Neuron (in vitro differentiated cells): ENCODE data around the gene BTAF1.

Experiments
- H2AFZ ChIP-seq: one replicate; pipeline ENCODE4 v1.6.1; 2013; ENCODE audit warnings: low read depth, mild to moderate bottlenecking, inconsistent platforms, low read length, moderate library complexity
- H3K27me3 ChIP-seq: one replicate; pipeline ENCODE4 v1.6.1; 2013; ENCODE audit warnings: low read length; ENCODE audit not compliant: insufficient read depth
- H3K36me3 ChIP-seq: one replicate; pipeline ENCODE4 v1.6.1; 2013; ENCODE audit warnings: low read length; ENCODE audit not compliant: insufficient read depth
- H3K4me1 ChIP-seq: one replicate; pipeline ENCODE4 v1.6.1; 2013; ENCODE audit warnings: low read length; ENCODE audit not compliant: insufficient read depth
- H3K4me3 ChIP-seq: 2 replicates; pipeline ENCODE4 v1.5.1; 2013; ENCODE audit warnings: mild to moderate bottlenecking, low read length, moderate library complexity
- H3K9me3 ChIP-seq: one replicate; pipeline ENCODE4 v1.6.1; 2013; ENCODE audit warnings: low read length

The BTAF1 gene

DNA sequence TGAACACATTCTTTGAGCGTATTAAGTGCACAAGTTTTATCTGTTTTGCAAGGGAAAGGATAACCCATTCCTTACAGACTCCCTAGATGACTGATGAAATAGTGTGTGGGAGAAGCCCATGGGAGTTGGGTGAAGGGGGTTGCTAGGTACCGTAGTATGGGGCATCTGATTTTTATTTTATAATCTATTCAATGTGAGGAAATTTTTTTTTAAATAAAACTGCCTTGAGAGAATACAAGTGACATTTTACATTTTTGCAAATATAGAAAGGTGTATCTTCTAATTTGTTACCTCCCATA lies 1.4 kb downstream of the BTAF1 start:
- Histone ChIP-seq H2AFZ (no peak overlapping the region), H3K36me3 (peaks cover 11% of the 10 kb centered on the region), H3K4me1 (peaks cover 13% of the 10 kb centered on the region), H3K9me3 (no peaks in the 10 kb centered on the region), H3K4me3 (peak overlapping the region; percentile 57), H3K27me3 (no peaks in the 10 kb centered on the region)

DNA sequence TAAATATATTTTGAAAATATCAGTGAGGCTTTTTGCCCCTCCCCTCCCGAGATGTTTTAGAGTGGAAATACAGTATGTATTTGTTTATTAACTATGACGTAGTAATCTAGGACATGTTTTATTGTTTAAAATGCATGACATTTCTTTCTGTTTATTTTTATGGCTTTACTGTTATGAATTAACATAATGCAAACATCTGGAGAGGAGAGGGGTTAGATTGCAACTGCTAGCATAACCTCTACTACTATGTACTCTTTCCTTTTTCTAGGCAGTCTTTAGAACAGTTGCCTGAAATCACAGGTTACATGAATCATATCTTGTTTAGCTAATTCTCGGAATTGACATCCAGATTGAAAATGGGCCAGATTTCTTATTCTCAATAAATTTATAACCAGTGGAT lies 7.4 kb downstream of the BTAF1 start:
- Histone ChIP-seq H3K4me3 (no peak overlapping the region), H2AFZ (no peak overlapping the region), H3K36me3 (peaks cover 53% of the 10 kb centered on the region), H3K27me3 (no peaks in the 10 kb centered on the region), H3K4me1 (peaks cover 4% of the 10 kb centered on the region), H3K9me3 (no peaks in the 10 kb centered on the region)

- no peak overlapping the region for H2AFZ ChIP-seq
- peaks cover 55% of the 10 kb centered on the region for H3K36me3 ChIP-seq
- no peaks in the 10 kb centered on the region for H3K4me1 ChIP-seq
- H3K4me3 ChIP-seq: no peak overlapping the region
- H3K27me3 ChIP-seq: no peaks in the 10 kb centered on the region
- no peaks in the 10 kb centered on the region for H3K9me3 ChIP-seq
Observed at GRCh38 chr10:91931526-91932190, 8.1 kb downstream of the BTAF1 start.

DNA sequence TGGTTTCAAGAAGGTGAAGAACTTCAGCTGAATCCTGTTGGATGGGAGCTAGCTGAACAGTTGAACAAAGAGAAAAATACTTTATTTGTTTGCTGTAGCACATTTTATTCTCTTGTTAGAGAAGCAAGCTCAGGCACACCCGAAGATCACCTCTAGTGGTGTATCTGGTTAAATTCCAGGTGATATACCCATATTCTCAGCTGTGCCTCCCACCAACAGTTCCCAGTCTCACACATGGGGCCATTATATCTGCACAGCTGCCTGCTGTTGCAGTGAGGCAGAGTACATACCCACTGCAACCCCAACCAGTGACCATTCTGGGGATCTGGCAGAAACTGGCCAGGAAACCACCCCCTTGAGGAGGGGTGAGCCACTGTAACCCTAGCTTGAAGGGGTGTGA lies 9.2 kb downstream of the BTAF1 start:
- Histone ChIP-seq H3K9me3 (no peaks in the 10 kb centered on the region), H3K27me3 (no peaks in the 10 kb centered on the region), H2AFZ (no peak overlapping the region), H3K36me3 (peaks cover 60% of the 10 kb centered on the region), H3K4me3 (no peak overlapping the region), H3K4me1 (no peaks in the 10 kb centered on the region)

GRCh38 chr10:91935886-91936285 lies 12.3 kb downstream of the BTAF1 start:
- peaks cover 67% of the 10 kb centered on the region for H3K36me3 ChIP-seq
- H3K9me3 ChIP-seq: no peaks in the 10 kb centered on the region
- H3K27me3 ChIP-seq: no peaks in the 10 kb centered on the region

DNA sequence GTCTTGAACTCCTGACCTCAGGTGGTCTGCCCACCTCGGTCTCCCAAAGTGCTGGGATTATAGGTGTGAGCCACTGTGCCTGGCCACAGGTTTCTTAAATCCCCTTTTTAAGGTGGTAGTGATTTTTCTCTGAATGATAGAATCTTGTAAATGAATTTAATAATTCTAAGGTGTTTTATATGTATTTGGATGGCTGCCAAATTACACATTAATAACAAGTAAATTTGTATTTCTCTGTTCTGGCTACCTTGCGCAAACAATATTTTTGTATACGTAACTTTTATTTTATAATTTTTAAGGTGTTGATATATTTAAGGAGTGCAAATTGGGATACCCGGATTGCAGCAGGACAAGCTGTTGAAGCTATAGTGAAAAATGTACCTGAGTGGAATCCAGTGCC lies 16.1 kb downstream of the BTAF1 start:
- H3K9me3 ChIP-seq: no peaks in the 10 kb centered on the region
- no peaks in the 10 kb centered on the region for H3K4me1 ChIP-seq
- no peak overlapping the region for H3K4me3 ChIP-seq
- peaks cover 71% of the 10 kb centered on the region for H3K36me3 ChIP-seq
- H2AFZ ChIP-seq: no peak overlapping the region
- no peaks in the 10 kb centered on the region for H3K27me3 ChIP-seq

More at GRCh38 chr10:91935886-91936285, 12.3 kb downstream of the BTAF1 start:
- no peaks in the 10 kb centered on the region for H3K4me1 ChIP-seq
- H2AFZ ChIP-seq: no peak overlapping the region
- H3K4me3 ChIP-seq: no peak overlapping the region

- H3K36me3 ChIP-seq: peaks cover 68% of the 10 kb centered on the region
- H3K9me3 ChIP-seq: no peaks in the 10 kb centered on the region
- H2AFZ ChIP-seq: no peak overlapping the region
- H3K4me1 ChIP-seq: no peaks in the 10 kb centered on the region
- no peaks in the 10 kb centered on the region for H3K27me3 ChIP-seq
- H3K4me3 ChIP-seq: no peak overlapping the region
Observed at GRCh38 chr10:91941426-91941825, 17.9 kb downstream of the BTAF1 start.

DNA sequence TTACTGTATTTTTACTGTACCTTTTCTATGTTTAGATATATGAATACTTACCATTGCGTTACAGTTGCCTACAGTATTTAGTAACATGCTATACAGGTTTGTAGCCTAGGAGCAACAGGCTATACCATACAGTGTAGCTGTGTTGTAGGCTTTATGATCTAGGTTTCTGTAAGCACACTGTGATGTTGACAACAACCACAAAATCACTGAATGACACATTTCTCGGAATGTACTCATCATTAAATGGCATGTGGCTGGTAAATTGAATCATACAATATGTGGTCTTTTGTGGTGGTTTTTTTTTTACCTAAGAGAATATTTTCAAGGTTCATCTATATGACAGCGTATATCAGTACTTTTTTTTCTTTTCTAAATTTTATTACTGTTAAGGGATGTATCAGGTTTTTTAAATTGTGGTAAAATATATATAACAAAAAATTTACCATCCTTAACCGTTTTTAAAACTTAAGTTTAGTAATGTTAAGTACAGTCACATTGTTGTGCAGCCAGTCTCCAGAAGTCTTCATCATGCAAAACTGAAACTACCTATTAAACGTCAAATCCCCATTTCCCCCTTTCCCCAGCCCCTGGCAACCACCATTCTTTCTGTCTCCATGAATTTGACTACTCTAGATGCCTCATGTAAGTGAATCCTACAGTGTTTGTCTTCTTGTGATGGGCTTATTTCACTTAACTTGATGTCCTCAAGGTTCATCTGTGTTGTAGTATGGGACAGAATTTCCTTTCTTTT lies 21.5 kb downstream of the BTAF1 start:
- peaks cover 66% of the 10 kb centered on the region for H3K36me3 ChIP-seq
- no peak overlapping the region for H2AFZ ChIP-seq
- H3K4me3 ChIP-seq: no peak overlapping the region

GRCh38 chr10:91953600-91954160 lies 30.1 kb downstream of the BTAF1 start:
- peaks cover 13% of the 10 kb centered on the region for H3K4me1 ChIP-seq
- H3K27me3 ChIP-seq: no peaks in the 10 kb centered on the region
- H3K36me3 ChIP-seq: peaks cover 81% of the 10 kb centered on the region
- peaks cover 3% of the 10 kb centered on the region for H3K9me3 ChIP-seq
- no peak overlapping the region for H3K4me3 ChIP-seq
- H2AFZ ChIP-seq: no peak overlapping the region

More for the DNA sequence above, 21.5 kb downstream of the BTAF1 start:
- H3K9me3 ChIP-seq: peaks cover 3% of the 10 kb centered on the region
- no peaks in the 10 kb centered on the region for H3K27me3 ChIP-seq
- H3K4me1 ChIP-seq: no peaks in the 10 kb centered on the region

- no peaks in the 10 kb centered on the region for H3K9me3 ChIP-seq
- H3K36me3 ChIP-seq: peaks cover 85% of the 10 kb centered on the region
- H3K4me3 ChIP-seq: no peak overlapping the region
- H2AFZ ChIP-seq: no peak overlapping the region
- no peaks in the 10 kb centered on the region for H3K27me3 ChIP-seq
- H3K4me1 ChIP-seq: peaks cover 13% of the 10 kb centered on the region
Observed at GRCh38 chr10:91955114-91955513, 31.5 kb downstream of the BTAF1 start.

- no peaks in the 10 kb centered on the region for H3K9me3 ChIP-seq
Observed at GRCh38 chr10:91957091-91957490, 33.5 kb downstream of the BTAF1 start.

DNA sequence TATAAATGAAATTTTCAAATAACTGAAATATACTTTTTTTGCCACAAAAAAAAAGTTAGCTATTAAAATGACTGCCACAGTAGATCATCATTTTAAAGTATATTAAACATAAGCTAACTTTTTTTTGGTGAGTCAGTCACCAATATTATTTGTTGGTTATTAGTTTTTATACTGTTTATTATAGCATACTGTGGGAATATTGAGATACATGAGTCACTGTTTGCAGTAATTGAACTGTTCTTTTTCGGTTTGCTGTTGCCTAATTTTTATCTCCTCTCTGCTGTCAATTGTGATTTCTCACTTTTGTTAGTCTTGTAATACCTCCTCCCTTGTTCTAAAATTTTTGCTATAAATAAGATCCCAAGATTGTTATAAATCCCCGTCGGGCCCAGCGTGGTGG lies 45.7 kb downstream of the BTAF1 start:
- no peak overlapping the region for H2AFZ ChIP-seq
- no peaks in the 10 kb centered on the region for H3K9me3 ChIP-seq
- peaks cover 69% of the 10 kb centered on the region for H3K36me3 ChIP-seq
- H3K4me3 ChIP-seq: no peak overlapping the region
- H3K27me3 ChIP-seq: no peaks in the 10 kb centered on the region
- no peaks in the 10 kb centered on the region for H3K4me1 ChIP-seq

More at GRCh38 chr10:91957091-91957490, 33.5 kb downstream of the BTAF1 start:
- H2AFZ ChIP-seq: no peak overlapping the region
- no peaks in the 10 kb centered on the region for H3K27me3 ChIP-seq
- H3K36me3 ChIP-seq: peaks cover 92% of the 10 kb centered on the region
- peaks cover 13% of the 10 kb centered on the region for H3K4me1 ChIP-seq
- H3K4me3 ChIP-seq: no peak overlapping the region

GRCh38 chr10:91974960-91975359 lies 51.4 kb downstream of the BTAF1 start:
- H3K27me3 ChIP-seq: no peaks in the 10 kb centered on the region
- no peaks in the 10 kb centered on the region for H3K9me3 ChIP-seq
- peaks cover 49% of the 10 kb centered on the region for H3K36me3 ChIP-seq
- H2AFZ ChIP-seq: no peak overlapping the region
- no peaks in the 10 kb centered on the region for H3K4me1 ChIP-seq
- no peak overlapping the region for H3K4me3 ChIP-seq
